Measurements from ENCODE around the gene FNDC11. TPM values are rescaled to one million over a fixed set of nuclear protein-coding genes. Genes with fewer than 3 reads are reported as not detected.

FNDC11 gene
- total and polyA plus RNA-seq, 2 donors (not counting 3 experiments of a cell fraction or from before 2014, with no cell fraction given), result 0.71 to 1.9 TPM

DNA sequence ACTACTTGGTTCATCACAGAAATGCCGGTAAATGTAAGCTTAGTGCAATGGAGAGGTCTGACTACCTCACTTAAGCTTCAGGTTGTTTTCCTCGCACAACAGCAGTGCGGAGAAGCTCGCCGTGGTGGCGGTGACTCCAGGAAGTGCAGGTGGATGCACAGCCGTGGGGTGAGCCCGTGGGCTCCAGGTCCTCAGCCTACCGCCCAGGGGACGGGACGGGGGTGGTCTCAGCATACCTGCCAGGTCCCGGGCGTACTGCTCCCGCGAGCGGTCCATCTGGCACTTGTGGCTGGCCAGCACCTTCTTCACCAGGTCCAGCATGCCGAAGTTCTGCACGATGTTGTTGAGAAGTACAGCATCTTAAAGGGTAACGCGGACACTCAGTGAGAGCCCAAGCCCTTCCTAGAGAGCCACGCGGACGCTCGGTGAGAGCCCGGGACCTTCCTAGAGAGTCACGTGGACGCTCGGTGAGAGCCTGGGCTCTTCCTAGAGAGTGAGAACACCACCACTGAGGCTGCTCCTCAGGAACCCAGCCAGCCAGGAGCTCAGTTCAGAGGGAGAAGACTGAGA, 37.9 kb downstream of the FNDC11 start:
- H3K79me2 ChIP-seq (ENCODE audit: control insufficient read depth, insufficient read depth, low read length), result no peaks in the 10 kb centered on the region
- no peak for DNase-seq (ENCODE audit: low read depth, low spot score)
- BruUV-seq (replicated peaks), result no TSS peak
- no peak overlapping the region for H3K27ac ChIP-seq (ENCODE audit: insufficient read depth, low read depth, low read length)
- H3K27me3 ChIP-seq (ENCODE audit: control insufficient read depth in 2 of 2, insufficient read depth in 2 of 2, low read length in 2 of 2), result no peaks in the 10 kb centered on the region
- no peaks in the 10 kb centered on the region for H3K4me1 ChIP-seq (ENCODE audit: control insufficient read depth, extremely low read depth, insufficient read depth, low read length)
- intact Hi-C loops (cut with micrococcal nuclease) (loop anchor here (10.0 kb wide), 1 partner anchor 427 kb away; no protein-coding TSS in a partner anchor), dilution Hi-C loops (cut with MboI; ENCODE audit: extremely low pct_ligation_motif_present, low sequenced_read_pairs) (no loop called here)
- POLR2A ChIA-PET, result interaction anchor here (0.7 kb wide), 1 partner anchor 435 kb away, joined by 3 read pairs; no protein-coding TSS in a partner anchor
- no peaks in the 10 kb centered on the region for H3K9me3 ChIP-seq (replicated peaks; ENCODE audit: control insufficient read depth, insufficient read depth, low read length)
- no peak overlapping the region for H3K9ac ChIP-seq (replicated peaks; ENCODE audit: extremely low read depth, insufficient read depth, low read length)
- H4K20me1 ChIP-seq (replicated peaks; ENCODE audit: control insufficient read depth, extremely low read depth, insufficient read depth, low read length), result no peaks in the 10 kb centered on the region
- H3K4me3 ChIP-seq (replicated peaks in 1 of 3; ENCODE audit: insufficient read depth in 1 of 3, low read depth in 1 of 3, low read length in 3 of 3), result no peak overlapping the region
- no peak overlapping the region for H2AFZ ChIP-seq (ENCODE audit: low read depth, low read length)
- no peak overlapping the region for H3K4me2 ChIP-seq (ENCODE audit: insufficient read depth, low read length)
- CTCF ChIA-PET, result interaction anchor here (0.6 kb wide), 1 partner anchor 145 kb away, joined by 3 read pairs; the partner anchor contains the start of gene LIME1
- no peak for FAIRE-seq
- TF ChIP-seq, protein P1, sequence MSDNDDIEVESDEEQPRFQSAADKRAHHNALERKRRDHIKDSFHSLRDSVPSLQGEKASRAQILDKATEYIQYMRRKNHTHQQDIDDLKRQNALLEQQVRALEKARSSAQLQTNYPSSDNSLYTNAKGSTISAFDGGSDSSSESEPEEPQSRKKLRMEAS (IDR thresholded peaks at IDR 0.05; ENCODE audit: insufficient read depth, insufficient read length), result no peak
- no peak for TF ChIP-seq GATA2 (IDR thresholded peaks at IDR 0.05; ENCODE audit: insufficient read depth, insufficient read length, low read depth, low read length)
- TF ChIP-seq, protein P2, sequence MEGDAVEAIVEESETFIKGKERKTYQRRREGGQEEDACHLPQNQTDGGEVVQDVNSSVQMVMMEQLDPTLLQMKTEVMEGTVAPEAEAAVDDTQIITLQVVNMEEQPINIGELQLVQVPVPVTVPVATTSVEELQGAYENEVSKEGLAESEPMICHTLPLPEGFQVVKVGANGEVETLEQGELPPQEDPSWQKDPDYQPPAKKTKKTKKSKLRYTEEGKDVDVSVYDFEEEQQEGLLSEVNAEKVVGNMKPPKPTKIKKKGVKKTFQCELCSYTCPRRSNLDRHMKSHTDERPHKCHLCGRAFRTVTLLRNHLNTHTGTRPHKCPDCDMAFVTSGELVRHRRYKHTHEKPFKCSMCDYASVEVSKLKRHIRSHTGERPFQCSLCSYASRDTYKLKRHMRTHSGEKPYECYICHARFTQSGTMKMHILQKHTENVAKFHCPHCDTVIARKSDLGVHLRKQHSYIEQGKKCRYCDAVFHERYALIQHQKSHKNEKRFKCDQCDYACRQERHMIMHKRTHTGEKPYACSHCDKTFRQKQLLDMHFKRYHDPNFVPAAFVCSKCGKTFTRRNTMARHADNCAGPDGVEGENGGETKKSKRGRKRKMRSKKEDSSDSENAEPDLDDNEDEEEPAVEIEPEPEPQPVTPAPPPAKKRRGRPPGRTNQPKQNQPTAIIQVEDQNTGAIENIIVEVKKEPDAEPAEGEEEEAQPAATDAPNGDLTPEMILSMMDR (IDR thresholded peaks at IDR 0.05; ENCODE audit: extremely low read depth in 1 of 2, insufficient read depth in 1 of 2, low read depth in 1 of 2, low read length in 2 of 2), result no peak
- no peak for TF ChIP-seq POLR2AphosphoS5 (IDR thresholded peaks at IDR 0.05; ENCODE audit: insufficient read depth, low read depth, low read length)
- no peak for TF ChIP-seq JUN (IDR thresholded peaks at IDR 0.05; ENCODE audit: borderline replicate concordance, insufficient read depth, insufficient read length, low read depth)
- H3K36me3 ChIP-seq (ENCODE audit: control insufficient read depth in 2 of 2, extremely low read depth in 1 of 2, insufficient read depth in 2 of 2, low read length in 2 of 2), result peaks cover 0 to 43% of the 10 kb centered on the region in 2 experiments
- H3K9me1 ChIP-seq (replicated peaks; ENCODE audit: control insufficient read depth, extremely low read depth, insufficient read depth, low read length), result no peaks in the 10 kb centered on the region

Data from endothelial cell of umbilical vein (primary cell).